Loucy (cell line): Measurements from ENCODE around the gene NT5DC4.

Source experiments
- EZH2phosphoT487 ChIP-seq: fragments of 200-600 bp; IDR thresholded peaks from 2 replicates; pipeline ENCODE4 v1.6.1; 2018; ENCODE audit warnings: antibody characterized with exemption, mild to moderate bottlenecking, moderate library complexity, borderline replicate concordance
- TF ChIP-seq, protein P1 (sequence below): fragments of 200-600 bp; sonication (generic); conservative IDR thresholded peaks from 2 replicates; pipeline ENCODE4 v1.5.1; 2014; ENCODE audit warnings: mild to moderate bottlenecking, antibody characterized with exemption, low read length

- TF ChIP-seq, protein P1, sequence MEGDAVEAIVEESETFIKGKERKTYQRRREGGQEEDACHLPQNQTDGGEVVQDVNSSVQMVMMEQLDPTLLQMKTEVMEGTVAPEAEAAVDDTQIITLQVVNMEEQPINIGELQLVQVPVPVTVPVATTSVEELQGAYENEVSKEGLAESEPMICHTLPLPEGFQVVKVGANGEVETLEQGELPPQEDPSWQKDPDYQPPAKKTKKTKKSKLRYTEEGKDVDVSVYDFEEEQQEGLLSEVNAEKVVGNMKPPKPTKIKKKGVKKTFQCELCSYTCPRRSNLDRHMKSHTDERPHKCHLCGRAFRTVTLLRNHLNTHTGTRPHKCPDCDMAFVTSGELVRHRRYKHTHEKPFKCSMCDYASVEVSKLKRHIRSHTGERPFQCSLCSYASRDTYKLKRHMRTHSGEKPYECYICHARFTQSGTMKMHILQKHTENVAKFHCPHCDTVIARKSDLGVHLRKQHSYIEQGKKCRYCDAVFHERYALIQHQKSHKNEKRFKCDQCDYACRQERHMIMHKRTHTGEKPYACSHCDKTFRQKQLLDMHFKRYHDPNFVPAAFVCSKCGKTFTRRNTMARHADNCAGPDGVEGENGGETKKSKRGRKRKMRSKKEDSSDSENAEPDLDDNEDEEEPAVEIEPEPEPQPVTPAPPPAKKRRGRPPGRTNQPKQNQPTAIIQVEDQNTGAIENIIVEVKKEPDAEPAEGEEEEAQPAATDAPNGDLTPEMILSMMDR, result no peak
- TF ChIP-seq EZH2phosphoT487, result no peak
These were observed 47.8 kb upstream of the NT5DC4 start for GRCh38 chr2:112673008-112673407.
